ENCODE measurements around the gene COQ10A. TPM values are rescaled to one million over a fixed set of nuclear protein-coding genes. Genes with fewer than 3 reads are reported as not detected.

Gene COQ10A
- 12.9 TPM for total RNA-seq

DNA sequence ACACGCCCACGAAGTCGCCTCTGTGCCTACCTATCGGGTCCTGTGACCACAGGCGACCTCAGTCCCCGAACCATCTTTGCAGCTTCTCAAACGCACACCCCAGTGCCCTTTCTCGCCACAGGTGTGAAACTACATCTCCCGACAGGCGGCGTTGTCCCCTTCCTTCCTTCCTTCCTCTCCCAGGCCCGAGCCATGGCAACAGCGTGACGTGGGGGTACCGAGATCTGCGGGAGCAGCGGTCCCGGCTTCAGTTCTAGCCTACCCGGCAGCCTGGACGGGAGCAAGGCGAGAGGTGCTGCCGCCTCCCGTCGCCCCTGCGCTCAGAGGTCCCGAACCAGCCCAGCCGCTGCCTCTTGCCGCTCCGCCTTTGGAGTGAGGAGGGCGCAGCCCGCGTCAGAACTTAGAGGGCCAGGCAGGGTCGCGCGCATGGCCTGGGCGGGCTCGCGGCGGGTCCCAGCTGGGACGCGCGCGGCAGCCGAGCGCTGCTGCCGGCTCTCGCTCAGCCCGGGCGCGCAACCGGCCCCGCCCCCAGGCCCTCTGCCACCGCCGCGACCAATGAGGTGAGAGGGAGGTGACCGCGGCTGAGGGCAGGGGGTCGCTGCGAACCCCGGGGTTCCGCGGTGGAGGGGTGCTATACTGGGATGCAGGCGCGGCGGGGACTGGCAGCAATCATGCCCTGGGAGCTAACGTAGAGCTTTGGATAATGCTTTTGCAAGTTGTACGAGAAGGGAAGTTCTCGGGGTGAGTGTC is at the start of gene COQ10A:
Gene COQ10A (plus strand): TSS at position 250 of the 750 bp plus-strand sequence. CDS start 177 bp downstream, at position 427.
- DNase-seq, result peak; percentile 86

DNA sequence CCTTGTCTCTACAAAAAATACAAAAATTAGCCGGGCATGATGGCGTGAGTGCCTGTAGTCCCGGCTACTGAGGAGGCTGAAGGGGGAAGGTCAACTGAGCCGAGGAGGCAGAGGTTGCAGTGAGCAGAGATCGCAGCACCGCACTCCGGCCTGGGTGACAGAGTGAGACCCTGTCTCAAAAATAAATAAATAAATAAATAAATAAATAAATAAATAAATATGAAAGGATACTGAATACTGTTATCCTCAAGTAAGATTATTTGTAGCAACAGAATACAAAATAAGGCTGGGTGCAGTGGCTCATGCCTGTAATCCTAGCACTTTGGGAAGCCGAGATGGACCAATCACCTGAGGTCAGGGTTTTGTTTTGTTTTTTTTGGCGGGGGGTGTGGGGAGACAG is 46.9 kb upstream of the COQ10A start:
- no peak for DNase-seq

GRCh38 chr12:56220611-56221231 is 46.0 kb upstream of the COQ10A start:
- no peak for DNase-seq

GRCh38 chr12:56221232-56221756 is 45.4 kb upstream of the COQ10A start:
- DNase-seq, result no peak

- DNase-seq, result peak; percentile 96
Measured at GRCh38 chr12:56221757-56222530, 44.8 kb upstream of the COQ10A start, which contains the start of gene RNF41. RNF41 (minus strand) TSS chr12:56221922; CDS start chr12:56214047, 7,875 bp downstream.

- DNase-seq, result no peak
Measured at GRCh38 chr12:56222531-56222895, 44.2 kb upstream of the COQ10A start.

GRCh38 chr12:56223571-56224101 is 43.1 kb upstream of the COQ10A start:
- DNase-seq, result no peak

DNA sequence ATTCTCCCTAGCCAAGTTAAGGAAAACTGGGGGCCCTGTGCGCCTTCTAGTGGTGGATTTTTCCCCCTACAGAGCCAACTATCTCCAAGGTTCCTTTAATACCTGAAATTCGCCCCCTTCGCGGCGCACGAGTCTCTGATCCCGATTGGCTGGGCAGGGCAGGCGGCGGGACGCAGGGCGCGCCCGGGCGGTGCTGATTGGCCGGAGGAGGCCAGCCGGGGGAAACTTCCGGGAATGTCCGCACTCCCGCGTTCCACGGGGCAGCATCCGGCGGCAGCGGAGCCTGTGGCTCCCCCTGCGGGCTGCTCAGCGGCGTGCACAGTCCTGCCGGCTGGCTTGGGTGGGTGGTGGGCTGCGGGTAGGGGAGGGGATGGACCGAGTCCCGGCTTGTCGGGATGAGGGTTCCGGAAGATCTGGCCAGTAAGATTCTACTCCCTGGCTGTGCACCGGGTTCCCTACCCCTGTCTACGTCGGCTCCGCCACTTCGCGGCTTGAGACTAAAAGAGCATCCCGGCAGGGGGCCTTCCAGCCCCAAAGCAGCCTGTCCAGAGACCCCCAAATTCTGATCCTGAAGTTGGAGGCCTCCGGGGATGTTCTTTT is 42.5 kb upstream of the COQ10A start, which contains the start of gene NABP2:
Gene NABP2 (plus strand): TSS at position 241 of the 600 bp plus-strand sequence. CDS start 515 bp downstream, outside the sequence.
- peak; percentile 97 for DNase-seq

DNA sequence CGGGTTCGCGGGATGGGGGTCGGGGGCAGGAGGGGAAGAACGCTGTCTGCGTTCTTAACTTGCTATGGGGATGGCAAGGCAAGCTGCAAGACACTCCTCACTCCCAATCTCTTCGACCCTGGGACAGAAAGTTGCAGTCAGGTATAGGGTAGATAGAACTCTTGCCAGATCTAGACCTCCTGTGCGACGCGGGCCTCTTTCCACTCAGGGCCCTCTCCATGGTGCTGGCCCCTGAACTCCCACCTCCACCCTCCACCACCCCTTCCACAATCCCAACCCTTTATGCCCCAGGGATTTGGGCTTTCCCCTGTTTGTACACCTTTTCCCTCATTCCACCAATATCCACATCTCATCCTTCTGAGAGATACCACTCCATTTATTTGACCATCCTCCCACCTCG is 41.8 kb upstream of the COQ10A start:
- no peak for DNase-seq

DNA sequence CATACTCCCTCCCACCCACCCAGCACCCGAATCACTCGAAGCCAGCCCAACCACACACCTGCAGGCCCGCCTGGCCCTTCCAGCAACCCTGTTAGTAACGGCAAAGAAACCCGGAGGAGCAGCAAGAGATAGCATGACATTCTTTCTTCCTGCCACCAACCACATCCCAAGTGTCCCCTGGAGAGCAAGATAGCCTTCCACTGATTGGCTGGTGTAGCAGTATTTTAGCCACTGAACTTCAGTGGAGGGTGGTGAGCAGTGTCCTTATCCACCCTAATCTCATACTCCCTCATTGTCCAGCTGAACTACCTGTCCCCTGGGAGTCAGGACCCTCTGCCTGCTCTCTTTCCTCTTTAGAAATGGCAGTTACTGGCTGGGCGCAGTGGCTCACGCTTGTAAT is 37.7 kb upstream of the COQ10A start:
- DNase-seq, result no peak

DNA sequence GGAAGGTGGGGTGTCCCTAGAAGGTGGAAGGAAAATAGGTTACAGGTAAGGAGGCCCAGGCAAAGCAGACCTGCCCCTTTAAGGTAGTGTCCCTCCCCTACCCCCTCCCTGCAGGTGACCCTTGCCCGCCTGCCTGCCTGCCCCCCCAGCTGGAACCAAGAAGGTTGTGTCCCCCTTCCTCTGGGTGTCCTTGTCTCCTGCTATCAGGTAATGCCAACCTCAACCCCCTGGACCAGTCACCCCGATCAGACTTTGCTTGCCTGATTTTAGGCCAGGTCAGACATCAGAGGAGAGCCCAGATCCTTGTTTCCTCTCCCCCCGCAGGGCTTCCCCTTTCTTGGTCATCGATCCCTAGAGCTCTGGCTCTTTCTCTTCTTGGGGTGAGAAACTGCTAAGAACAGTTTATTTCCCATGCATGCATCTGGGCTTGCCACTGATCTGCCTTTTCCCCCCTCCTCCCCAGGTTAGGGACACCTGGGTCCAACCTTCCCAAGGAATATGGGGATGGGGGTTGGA is 36.8 kb upstream of the COQ10A start, which contains the start of gene SLC39A5:
Gene SLC39A5 (plus strand): TSS at position 136 of the 516 bp plus-strand sequence. CDS start 1,224 bp downstream, outside the sequence.
- no peak for DNase-seq

- no peak for DNase-seq
Measured at GRCh38 chr12:56230432-56231183, 36.1 kb upstream of the COQ10A start.

DNA sequence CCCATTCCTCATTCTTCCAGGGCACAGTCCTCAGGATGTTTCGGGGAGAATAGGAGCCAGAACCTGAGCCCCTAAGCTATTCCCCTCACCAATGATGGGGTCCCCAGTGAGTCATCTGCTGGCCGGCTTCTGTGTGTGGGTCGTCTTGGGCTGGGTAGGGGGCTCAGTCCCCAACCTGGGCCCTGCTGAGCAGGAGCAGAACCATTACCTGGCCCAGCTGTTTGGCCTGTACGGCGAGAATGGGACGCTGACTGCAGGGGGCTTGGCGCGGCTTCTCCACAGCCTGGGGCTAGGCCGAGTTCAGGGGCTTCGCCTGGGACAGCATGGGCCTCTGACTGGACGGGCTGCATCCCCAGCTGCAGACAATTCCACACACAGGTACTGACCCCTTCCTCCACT is 35.6 kb upstream of the COQ10A start:
- no peak for DNase-seq

GRCh38 chr12:56234746-56235436 is 31.9 kb upstream of the COQ10A start:
- DNase-seq, result no peak

GRCh38 chr12:56236091-56236490 is 30.7 kb upstream of the COQ10A start:
- no peak for DNase-seq

DNA sequence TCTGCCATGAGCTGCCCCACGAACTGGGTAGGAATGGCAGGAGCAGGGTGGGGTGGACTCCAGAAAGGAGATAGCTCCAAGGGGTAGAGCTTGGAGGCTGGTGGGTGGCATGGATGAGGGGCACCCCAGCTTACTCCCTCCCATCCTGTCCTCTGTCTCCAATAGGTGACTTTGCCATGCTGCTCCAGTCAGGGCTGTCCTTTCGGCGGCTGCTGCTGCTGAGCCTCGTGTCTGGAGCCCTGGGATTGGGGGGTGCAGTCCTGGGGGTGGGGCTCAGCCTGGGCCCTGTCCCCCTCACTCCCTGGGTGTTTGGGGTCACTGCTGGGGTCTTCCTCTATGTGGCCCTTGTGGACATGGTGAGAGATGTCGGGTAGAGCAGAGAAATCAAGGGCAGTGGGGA is 29.8 kb upstream of the COQ10A start:
- DNase-seq, result no peak

- no peak for DNase-seq
Measured at GRCh38 chr12:56237552-56237951, 29.2 kb upstream of the COQ10A start.

- DNase-seq, result no peak
Measured at GRCh38 chr12:56241424-56242303, 25.1 kb upstream of the COQ10A start.

GRCh38 chr12:56242986-56243385 is 23.8 kb upstream of the COQ10A start:
- no peak for DNase-seq

Data from occipital lobe (tissue), 2 donors.